DLD1 (cell line): ENCODE data around the gene SSBP3.

Source experiments
- in situ Hi-C: cut with HindIII; loops from 2 replicates; pipeline ENCODE4 v1.10.0; 2017; ENCODE audit warnings: low sequenced_read_pairs

Gene SSBP3

DNA sequence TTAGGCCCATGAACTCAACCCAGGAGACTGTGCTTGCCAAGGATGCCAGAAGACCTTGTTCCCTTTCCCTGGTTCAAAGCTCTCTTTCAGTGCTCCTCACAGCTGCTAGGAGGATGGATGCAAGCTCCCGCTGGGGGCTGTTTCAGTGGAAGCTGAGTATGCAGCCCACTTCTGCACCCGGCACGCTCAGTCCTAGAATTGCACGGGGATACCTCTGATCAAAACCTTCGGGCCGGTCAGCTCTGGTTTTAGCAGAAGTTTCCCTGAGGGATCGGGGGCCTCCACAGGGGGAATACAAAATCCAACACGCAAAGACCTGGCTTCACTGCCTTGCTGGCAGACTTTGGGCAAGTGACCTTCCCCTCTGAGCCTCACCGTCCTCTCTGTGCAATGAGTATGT lies 4.2 kb upstream of the SSBP3 start:
- in situ Hi-C loops, result no loop called here

DNA sequence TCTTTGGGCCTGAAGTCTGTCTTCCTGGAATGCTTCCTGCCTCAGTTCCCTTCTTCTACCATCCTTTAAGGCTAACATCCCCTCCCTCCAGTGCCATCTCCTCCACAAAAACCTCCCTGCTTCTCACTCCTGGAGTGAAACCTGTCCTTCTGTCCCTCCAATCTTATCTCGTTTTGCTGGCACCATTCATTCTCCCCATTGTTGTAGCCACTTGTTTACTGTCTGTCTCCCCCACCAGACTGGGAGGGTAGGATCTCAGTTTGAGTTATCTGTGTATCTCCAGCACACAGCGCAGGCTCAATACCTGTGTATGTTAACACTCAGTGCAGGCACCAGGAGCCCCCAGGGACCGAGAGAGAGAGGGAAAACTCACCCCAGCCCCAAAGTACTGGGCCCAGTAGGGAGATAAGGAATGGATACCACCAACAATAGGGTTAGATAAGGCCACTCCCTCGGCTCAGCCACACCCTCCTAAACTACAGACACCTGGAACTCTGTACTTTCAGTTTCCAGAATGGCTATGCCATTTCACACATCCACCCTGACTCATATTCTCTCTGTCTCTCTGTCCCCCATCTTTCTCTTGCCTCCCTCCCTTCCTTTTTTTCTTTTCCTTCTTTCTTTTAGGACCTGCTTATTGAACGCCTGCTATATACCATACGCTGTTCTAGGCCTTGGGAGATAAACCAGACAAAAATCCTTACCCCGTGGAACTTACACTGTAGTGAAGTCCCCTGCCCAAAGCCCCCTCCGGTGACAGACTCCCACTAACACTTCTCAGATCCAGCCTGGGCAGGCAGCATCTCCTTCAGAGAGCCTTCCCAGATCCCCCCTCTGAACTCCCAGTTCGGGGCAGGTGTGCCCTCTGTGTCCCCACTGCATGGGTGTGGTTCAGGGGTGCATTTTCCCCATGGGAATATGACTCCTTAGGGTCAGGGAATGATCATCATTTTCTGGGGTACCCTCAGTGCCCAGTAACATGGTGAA lies 3.3 kb upstream of the SSBP3 start:
- in situ Hi-C loops, result no loop called here

DNA sequence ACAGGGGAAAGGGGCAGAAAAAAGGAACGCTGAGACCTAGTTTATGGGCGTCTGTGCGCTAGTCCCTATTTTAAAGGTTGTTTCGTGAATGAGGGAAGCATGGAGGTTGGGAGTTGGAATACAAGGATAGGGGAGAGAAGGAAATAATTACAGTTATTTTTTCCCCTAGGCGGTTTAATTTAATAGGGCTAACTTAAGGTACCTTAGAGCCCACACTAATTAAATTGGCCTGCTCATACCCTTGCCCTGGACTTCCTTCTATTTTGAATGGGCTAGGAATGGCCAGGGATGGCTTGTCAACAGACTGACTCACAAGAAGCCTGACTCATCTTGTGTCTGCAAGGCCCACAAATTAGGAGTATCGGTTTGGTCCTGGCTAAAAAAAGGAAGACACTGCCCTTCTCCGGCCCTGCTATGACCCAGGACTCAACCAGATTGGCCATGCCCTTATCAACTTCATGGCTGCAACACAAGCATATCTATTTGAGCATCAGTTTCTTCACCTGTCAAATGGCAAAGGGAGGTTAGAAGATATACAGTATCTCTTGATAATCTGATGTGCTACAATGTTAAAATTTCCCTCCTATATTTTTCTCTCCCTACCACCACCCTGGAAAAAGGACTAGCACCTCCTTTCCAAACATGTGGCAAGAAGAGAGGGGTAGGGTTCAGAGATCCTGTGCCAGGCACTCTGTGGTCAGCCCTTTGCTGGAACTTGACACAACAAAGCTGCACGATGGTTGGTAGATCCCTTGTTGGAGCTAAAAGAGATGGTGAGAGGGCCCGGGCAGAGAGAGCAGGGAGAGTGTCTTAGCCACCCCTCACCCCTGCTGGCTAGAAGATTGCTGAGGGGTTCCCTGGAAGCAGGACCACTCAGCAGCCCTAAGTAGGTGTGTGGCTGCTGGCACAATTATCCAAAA lies 2.2 kb upstream of the SSBP3 start:
- in situ Hi-C loops, result no loop called here

DNA sequence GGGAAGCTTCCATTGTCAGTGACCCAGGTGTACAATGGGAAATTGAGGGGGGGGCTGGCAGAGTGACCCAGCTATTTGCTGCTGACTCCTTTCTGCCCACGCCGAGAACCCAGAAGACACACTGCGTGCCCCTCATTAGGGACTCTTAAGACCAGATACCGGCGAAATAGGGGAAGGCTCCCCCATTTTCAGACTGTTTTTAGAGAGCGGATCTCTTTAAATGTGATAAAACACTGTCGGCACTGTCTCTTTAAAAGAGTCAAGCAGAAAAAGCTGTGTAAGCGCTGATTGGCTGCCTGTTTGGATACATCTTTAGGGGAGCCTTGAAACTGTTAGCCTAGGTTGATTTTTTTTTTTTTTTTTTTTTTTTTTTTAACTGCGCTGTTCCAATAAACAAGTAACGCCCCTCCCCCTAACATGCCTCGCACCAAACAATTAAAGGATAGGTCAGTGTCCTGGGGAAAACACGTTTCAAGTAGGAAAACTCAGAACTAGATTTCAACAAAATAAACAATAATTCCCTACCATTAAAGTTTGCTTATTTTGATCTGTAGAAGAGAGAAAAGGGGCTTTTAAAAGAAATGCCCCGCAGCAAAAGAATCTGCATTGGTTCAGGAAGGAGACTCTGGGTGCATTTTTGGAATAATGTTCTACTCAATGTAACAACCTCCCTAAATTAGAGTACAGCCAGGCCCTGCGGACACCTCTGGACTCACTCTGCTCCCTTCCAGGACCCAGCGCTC lies 1.4 kb upstream of the SSBP3 start:
- in situ Hi-C loops, result no loop called here

DNA sequence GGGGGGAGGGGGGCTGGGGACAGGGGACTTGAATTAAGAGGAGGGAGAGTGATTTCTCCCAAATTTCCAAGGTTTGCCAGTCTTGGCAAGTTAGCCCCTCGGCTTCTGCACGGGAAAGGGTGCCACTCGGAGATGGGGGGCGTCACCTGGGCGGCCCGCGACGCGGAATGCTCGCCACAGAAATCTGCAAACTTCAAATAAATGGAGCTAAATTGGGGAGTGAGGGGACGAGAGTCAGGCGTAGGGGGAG lies 885 bp upstream of the SSBP3 start:
- in situ Hi-C loops, result no loop called here

DNA sequence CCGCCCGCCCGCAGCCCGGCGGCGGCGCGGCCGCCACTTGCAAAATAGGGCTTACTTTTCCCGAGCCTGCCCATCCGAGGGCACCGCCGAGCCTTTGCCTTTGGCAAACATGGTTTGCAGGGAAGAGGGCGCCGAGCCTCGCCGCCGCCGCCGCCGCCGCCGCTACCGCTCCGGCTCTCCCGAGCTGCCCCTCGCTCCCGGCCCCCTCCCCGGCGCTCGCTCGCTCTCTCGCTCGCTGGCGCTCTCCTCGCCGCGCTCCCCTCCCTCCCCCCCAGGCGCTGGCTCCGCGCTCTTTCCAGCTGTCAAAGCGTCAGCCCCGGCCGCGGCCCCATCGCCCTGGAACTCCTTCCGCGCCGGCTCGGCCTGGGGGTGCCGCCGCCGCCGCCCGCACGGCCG lies 298 bp downstream of the SSBP3 start:
- in situ Hi-C loops, result no loop called here

DNA sequence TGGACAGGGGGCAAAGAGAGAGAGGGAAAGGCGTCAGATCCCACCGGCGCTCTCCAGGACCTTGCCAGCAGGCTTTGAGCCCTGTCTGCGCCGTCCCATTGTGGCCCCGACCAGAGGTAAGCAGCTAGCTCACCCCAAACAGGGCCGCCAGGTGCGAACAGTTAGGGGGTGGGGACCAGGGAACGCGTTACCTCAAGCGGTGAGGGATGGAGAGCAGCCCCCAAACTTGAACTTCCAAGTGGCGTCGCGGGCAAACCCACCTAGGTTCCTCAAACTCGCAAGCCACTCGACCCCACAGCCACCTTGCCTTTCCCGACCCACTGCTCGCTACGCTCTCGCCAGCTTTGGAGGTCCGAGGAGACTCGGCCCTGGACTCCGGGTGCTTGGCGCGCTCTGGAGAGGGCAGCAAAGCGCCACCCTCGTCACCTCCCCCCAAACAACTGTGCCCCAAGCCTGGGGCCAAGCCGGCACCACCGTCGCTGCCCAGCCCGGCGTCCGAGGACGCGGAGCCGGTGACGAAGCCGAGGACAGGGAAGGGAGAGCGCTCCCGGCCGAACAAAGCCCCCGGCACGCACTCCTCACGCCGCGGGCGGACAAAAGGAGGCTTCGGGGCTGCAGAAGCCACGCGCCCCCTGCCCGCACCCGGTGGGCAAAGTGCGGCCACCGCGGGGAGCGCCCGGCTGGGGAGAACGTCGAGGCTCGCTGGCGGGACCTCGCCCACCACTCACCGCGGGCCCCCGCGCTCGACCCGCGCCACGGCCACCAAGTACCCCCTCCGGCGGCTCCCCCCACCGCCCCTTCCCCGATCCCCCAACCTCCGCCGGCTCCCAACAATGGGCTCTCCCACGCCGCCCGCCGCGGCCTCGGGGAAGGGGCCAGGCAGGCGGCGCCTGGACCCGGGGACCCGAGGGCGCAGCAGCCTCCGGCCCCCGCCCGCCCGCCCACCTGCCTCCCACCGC lies 976 bp downstream of the SSBP3 start:
- in situ Hi-C loops, result no loop called here

DNA sequence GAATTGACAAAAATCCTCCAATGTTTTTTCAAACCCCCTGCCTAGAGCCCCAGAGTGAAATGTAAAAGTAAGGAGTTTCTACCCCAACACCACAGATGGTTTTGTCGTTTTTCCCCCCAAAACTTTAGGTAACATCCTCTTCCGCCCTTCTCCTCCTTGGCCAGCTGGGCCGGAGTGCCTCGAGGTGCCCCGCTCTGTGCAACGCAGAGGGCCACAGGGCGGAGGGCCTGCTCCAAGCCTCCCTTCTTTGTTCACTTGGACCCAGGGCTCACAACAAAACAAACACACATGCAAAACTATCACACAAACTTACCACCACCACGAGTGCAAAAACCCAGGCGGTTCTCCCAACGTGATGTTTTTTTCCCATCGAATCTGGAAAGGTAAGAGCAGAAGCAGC lies 1.9 kb downstream of the SSBP3 start:
- in situ Hi-C loops, result no loop called here

DNA sequence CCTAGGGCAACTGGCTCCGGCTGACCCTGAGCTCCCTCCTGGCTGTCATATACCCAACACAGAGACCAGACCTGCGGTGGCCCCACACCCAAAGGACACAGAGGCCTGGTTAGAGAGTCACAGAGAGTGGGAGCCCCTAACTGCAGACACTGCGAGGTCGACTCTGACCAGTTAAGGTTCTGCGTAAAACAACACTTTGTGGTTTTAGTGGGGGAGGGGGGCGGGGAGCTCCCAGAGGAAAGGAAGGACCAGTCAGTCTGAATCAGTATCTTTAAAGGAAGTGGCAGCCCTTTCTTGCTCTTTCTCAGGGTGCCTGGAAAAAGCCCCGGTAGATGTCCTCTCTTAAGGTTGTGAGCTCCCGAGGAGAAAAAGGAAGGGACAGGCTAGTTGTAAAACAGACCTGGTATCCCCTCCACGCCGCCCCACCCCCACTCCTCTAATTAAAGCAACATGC lies 2.4 kb downstream of the SSBP3 start:
- in situ Hi-C loops, result no loop called here

DNA sequence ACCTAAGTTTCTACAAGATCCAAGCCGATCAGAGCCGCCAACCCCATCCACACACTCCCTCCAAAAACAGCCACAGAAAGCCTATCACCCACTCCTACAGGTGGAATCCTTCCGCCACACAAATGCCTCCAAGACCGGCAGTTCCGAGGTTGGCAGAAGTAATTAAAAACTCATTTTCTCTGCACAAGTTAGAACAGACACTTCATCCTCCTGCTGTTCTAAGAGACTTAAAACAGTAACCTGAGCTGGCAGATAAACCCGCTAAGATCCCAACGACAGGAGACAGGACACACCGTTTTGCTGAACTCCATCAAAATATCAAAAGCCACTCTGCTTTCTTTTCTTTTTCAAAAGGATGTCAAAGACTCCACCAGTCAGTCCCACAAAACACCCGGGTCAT lies 2.8 kb downstream of the SSBP3 start:
- in situ Hi-C loops, result no loop called here

DNA sequence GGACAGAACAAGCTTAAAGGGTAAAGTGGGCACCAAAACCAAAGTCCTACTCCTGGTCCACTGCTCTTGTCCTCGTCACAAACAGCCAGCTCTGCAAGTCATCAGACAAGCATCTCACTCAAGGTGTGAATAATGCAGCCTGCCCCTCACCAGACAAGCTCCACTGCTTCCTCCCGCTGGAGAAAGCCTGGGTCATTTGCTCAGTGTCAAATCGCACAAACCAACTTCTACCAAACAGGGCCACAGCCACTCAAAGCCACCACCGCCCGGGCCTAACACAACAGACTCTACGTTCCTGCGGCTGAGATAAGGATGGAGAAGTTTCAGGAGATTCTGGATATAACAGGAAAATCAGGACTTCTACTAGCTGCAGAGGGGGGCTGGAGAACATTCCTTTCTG lies 3.3 kb downstream of the SSBP3 start:
- in situ Hi-C loops, result no loop called here

DNA sequence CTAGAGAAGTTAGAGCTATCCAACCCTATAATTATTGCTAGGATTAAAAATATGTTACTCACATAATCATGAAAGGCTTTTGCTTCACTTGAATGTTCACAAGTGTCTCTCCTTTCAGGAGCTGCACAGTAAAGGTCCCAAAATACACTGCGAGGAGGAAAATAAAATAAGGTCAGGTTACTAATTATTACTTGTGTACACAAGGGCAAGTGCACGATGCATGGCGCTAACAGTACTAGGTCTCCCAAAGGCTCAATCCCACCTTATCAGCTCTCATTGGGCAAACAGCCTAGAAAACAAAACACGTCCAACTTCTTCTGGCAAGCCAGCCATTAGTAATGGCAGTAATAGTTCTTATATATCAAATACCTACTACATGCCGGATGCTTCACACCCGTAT lies 4.4 kb downstream of the SSBP3 start:
- in situ Hi-C loops, result no loop called here

DNA sequence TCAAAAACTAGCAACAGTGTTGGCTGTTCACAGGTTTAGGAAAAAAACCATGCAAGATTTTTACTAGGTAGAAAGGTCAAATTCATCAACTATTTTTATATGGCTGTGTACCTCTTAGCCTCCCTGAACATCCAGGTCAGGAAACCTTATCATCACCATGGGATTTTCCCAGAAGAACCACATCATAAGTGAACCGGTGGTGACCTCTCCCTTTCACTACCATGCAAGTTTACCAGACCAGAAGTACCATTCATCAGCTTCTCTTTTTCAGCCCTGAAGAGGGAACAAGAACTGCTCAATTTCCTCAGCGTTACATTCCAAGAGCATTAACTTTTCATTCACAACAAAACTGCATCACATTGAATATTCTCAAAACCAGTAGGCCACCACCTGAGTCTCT lies 5.9 kb downstream of the SSBP3 start:
- in situ Hi-C loops, result no loop called here

DNA sequence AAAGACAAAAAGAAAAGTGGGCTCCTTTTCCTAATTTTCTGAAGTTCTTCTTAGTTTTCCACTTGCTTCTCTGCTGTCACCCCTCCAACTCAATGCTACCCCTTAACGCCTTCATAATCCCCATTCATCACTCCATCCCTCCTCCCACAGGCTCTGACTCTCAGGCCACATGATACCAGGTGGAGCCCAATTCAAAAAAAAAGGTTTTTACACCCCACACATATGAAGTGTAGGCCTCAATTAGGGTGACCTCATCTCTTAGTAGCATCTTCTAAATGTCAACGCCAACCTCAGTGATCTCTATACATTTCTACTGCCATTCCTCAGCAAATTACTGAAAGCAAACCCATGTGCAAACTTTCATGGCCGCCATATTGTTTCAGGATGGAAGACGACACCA lies 6.4 kb downstream of the SSBP3 start:
- in situ Hi-C loops, result no loop called here

DNA sequence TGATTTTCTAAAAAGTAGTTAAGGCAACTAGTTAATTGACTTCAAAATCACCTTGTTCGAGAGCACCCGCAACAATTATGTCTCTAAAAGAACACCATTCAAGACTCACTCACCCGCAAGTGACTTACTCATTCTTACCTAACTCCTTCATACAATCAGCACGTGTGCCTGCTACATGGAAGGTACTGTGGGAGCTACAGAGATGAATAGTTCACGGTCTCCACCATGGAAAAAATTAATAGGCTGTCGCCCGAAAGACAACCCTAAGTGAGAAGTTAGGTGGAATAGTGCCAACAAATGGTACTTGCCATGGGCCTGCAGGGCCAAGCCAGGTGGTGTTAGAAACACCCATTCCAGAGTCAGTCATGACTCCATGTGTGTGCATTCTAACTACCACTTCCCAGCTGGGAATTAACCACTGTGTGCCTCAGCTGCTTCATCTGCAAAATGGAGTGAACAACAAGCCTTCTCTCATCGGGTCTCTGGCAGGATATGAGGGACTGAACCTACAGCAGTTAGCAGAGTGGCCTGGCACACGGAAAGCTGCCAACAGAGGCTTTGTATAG lies 7.1 kb downstream of the SSBP3 start:
- in situ Hi-C loops, result no loop called here

DNA sequence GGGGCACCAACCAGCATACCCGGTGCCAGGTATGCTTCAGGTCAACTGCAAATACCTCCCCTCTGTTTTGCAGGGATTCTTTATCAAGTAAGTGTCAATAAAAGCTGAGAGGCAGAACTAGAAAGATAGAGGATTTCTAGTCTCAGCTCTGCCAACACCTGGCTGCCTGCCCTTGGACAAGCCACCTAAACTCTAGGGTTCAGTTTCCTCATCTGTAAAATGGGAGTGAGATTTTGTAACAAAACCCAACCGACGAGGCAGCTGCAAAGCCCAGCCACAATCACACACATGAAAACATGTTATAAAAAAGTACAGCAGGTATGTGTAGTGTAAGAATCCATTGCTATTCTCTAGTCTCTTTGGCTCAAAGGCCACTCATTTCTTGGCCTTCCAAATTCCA lies 8.2 kb downstream of the SSBP3 start:
- in situ Hi-C loops, result no loop called here

DNA sequence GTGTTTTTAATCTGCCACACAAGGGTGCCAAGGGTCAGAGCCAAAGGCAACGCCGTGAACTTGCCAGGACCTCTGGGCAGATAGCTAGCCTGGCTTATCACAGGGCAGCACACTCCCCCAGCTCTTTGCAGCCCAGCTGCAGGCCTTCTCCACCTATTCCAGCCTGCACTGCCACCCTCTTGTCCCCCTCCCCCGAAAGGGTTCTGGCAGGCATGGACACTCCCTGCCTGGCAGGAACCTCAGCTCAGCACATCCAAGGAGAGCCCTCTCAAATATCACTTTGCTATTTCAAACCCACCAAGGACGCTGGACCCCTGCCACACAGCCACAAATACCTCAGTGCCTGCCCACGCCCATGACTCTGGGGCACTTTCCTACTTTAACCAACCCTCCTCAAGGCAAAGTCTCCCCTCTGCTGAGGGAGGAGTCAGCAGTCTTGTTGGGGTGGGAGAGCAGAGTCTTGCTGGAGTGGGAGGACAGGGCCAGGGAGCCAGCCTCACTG lies 9.1 kb downstream of the SSBP3 start:
- in situ Hi-C loops, result no loop called here

DNA sequence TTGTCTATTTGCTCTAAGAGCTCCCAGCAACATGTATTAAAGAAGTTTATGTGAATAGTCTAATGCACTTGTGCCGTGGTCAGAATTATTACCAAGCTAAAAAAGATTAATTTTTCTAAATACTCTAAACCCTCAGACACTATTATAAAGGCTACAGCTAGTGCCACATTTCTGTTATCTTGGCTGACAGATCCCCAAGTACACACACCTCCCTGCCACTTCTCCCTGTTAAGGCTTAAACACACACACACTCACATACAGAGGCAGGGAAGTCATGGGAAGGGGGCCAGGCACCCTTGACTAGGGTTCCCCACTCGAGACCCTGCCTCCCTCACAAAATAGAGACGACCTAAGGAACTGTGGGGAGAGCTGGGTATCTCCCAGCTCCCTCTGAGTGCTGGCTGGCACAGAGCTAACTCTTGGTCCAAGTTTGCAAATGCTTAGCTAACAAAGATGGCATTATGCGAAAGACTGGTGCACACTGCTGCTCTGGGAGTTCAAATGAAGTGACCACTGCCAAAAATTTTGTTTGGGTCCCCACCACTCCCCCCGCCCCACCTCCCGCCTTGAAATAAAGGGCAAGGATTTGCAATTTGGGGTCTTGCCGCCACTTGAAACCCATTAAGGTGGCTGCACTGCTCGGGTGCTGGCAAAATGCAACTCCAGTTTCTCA lies 9.8 kb downstream of the SSBP3 start:
- in situ Hi-C loops, result no loop called here

DNA sequence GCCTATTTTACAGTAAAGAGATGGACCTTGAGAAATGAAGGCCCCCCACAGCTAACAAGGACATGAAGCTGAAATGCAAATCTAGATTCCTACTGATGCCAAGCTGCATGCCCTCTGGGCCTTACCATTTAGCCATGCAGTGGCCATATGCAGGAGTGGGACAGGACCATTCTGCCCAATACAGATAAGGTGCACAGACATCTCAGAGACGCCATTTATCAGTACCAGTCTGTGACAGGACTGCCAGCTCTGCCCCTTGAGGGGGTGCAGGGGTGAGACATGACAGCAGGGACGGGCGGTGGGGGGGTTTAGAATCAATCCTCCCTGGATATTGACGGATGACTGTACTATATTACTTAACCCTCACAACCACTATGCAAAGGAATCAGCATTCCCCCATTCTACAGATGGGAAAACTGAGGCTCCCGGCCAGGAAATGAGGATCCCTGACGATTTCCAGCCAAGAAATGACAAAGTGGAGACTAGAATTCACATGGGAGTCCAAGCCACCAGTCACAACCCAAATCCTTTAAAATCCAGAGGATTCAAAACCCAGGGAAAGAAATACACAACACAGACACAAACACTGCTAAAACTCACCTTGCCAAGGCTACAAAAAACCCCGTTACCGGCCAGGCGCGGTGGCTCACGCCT lies 10.8 kb downstream of the SSBP3 start:
- in situ Hi-C loops, result no loop called here
